Fibroblast of pulmonary artery (primary cell): ENCODE measurements around the gene HTT.

ENCODE experiments used
- DNase-seq: peaks from one replicate; pipeline ENCODE4 v3.0.0-alpha.2; 2010; ENCODE audit warnings: low read depth
- H3K4me3 ChIP-seq: replicated peaks from 2 replicates; pipeline ENCODE4 v1.5.1; 2011; ENCODE audit warnings: low read depth, mild to moderate bottlenecking, control low read depth, low read length, moderate library complexity
- TF ChIP-seq, protein P1 (sequence below): IDR thresholded peaks from 2 replicates; pipeline ENCODE4 v1.5.1; 2011; ENCODE audit warnings: mild to moderate bottlenecking, control low read depth, low read length, inconsistent platforms; ENCODE audit errors: missing control alignments

Gene HTT

GRCh38 chr4:3121110-3121509 lies 46.6 kb downstream of the HTT start:
- TF ChIP-seq, protein P1, sequence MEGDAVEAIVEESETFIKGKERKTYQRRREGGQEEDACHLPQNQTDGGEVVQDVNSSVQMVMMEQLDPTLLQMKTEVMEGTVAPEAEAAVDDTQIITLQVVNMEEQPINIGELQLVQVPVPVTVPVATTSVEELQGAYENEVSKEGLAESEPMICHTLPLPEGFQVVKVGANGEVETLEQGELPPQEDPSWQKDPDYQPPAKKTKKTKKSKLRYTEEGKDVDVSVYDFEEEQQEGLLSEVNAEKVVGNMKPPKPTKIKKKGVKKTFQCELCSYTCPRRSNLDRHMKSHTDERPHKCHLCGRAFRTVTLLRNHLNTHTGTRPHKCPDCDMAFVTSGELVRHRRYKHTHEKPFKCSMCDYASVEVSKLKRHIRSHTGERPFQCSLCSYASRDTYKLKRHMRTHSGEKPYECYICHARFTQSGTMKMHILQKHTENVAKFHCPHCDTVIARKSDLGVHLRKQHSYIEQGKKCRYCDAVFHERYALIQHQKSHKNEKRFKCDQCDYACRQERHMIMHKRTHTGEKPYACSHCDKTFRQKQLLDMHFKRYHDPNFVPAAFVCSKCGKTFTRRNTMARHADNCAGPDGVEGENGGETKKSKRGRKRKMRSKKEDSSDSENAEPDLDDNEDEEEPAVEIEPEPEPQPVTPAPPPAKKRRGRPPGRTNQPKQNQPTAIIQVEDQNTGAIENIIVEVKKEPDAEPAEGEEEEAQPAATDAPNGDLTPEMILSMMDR: no peak
- DNase-seq: no peak
- H3K4me3 ChIP-seq: no peak overlapping the region

- H3K4me3 ChIP-seq: no peak overlapping the region
- DNase-seq: no peak
- TF ChIP-seq, protein P1: no peak
Measured at GRCh38 chr4:3121596-3121995, 47.1 kb downstream of the HTT start.

DNA sequence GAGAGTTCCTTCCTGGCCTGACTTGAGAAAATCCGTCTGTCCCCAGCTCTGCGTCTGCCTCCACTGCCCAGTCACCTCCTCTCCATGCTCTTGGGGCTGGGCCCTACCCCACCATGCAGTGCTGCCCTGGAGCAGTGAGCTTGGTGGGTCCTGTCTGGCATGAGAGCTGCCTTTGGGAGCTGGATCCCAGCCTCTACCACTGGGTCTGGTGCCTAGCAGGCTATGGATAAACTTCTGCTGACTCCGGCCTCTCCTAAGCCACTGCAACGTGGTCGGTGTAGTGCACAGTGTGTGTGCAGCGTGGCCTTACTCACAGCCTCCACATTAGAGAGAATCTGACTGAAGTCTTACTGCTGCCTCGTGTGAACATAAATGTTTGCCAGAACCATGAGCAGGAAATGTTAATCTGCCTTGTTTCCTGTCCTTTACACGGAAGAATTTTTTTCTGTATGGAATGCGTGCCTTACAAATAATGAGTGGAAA lies 47.6 kb downstream of the HTT start:
- peak; percentile 89 for DNase-seq
- no peak overlapping the region for H3K4me3 ChIP-seq
- TF ChIP-seq, protein P1: no peak

- H3K4me3 ChIP-seq: no peak overlapping the region
- TF ChIP-seq, protein P1: no peak
- DNase-seq: peak; percentile 77
Measured at GRCh38 chr4:3123181-3123671, 48.7 kb downstream of the HTT start.

GRCh38 chr4:3124070-3124767 lies 49.7 kb downstream of the HTT start:
- H3K4me3 ChIP-seq: no peak overlapping the region
- TF ChIP-seq, protein P1: no peak
- no peak for DNase-seq

- TF ChIP-seq, protein P1: no peak
- DNase-seq: no peak
- H3K4me3 ChIP-seq: no peak overlapping the region
Measured at GRCh38 chr4:3127112-3127511, 52.6 kb downstream of the HTT start.

DNA sequence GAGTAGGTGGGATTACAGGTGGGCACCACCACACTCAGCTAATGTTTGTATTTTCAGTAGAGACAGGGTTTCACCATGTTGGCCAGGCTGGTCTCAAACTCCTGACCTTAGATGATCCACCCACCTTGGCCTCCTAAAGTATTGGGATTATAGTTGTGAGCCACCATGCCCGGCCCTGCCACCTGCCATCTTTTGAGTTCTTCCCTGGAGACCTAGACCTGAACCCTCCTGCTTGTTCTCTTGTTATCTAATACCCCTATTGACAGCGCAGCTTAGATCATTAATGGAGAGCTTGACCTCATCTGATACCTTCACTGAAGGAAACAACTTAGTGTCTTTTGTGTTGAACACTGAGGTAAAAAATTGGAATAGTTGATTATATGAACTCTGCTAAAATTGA lies 53.6 kb downstream of the HTT start:
- DNase-seq: no peak
- TF ChIP-seq, protein P1: no peak
- no peak overlapping the region for H3K4me3 ChIP-seq
